ENCODE measurements around the gene JTB. TPM values are rescaled to one million over a fixed set of nuclear protein-coding genes. Genes with fewer than 3 reads are reported as not detected.

The JTB gene
- total and polyA plus RNA-seq, 9 of the 15 experiments (the other 6 are each of a cell fraction or from before 2014, with no cell fraction given) = 24.7 to 308 (median 151) TPM

- TF ChIP-seq TAF1 (IDR thresholded peaks at IDR 0.05; ENCODE audit: control insufficient read depth, extremely low read depth, insufficient read depth, low read length, severe bottlenecking) = peak; percentile 27
- no peak for TF ChIP-seq HSF4 (CRISPR knock-in tag; IDR thresholded peaks at IDR 0.05; ENCODE audit: borderline replicate concordance)
- TF ChIP-seq MITF (IDR thresholded peaks at IDR 0.05) = peak; percentile 70
- TF ChIP-seq EGR1 (conservative IDR thresholded peaks at IDR 0.05) = peak; percentile 36
- peak; percentile 36; the same call in 1 of the 2 replicates for TF ChIP-seq ELF1 (tag; IDR thresholded peaks at IDR 0.05)
- TF ChIP-seq SUPT5H (IDR thresholded peaks at IDR 0.05) = peak; percentile 24
- TF ChIP-seq FOXK1 (CRISPR knock-in tag; IDR thresholded peaks at IDR 0.05; ENCODE audit: borderline replicate concordance) = peak; percentile 4; the same call in 1 of the 2 replicates
- TF ChIP-seq EP300 (IDR thresholded peaks at IDR 0.05; ENCODE audit: low read length) = no peak
- peak; percentile 5; the same call in 1 of the 2 replicates for TF ChIP-seq NCOR1 (IDR thresholded peaks at IDR 0.05)
- TF ChIP-seq CREB5 (CRISPR knock-in tag; IDR thresholded peaks at IDR 0.05) = no peak
- TF ChIP-seq ZNF511 (CRISPR knock-in tag; IDR thresholded peaks at IDR 0.05) = peak; percentile 44; the same call in 1 of the 2 replicates
- TF ChIP-seq TCF15 (CRISPR knock-in tag; IDR thresholded peaks at IDR 0.05) = 0 out of 2 replicates have a peak, but pooled peaks have one; percentile 47
- TF ChIP-seq SIN3A (IDR thresholded peaks at IDR 0.05; ENCODE audit: borderline replicate concordance in 2 of 2, control insufficient read depth in 1 of 2, low read depth in 2 of 2, low read length in 2 of 2) = peak in 1 of 2 experiments; percentile 74; a peak in 2 of 4 replicates
- TF ChIP-seq NRF1 (conservative IDR thresholded peaks at IDR 0.05 in 1 of 2, IDR thresholded peaks at IDR 0.05 in 1 of 2) = peak; percentile 55 to 65; a peak in 2 of 4 replicates
- TF ChIP-seq NR2C2 (CRISPR knock-in tag; IDR thresholded peaks at IDR 0.05) = peak; percentile 74; the same call in 1 of the 2 replicates
- TF ChIP-seq NR2C2 (tag; IDR thresholded peaks at IDR 0.05) = no peak; the same call in 1 of the 2 replicates
- TF ChIP-seq RB1 (IDR thresholded peaks at IDR 0.05; ENCODE audit: low read depth) = peak; percentile 15; the same call in 1 of the 2 replicates
- peak in 1 of 3 experiments; percentile 13 for TF ChIP-seq YY1 (IDR thresholded peaks at IDR 0.05; ENCODE audit: borderline replicate concordance in 1 of 3, control insufficient read depth in 1 of 3, extremely low read depth in 1 of 3, insufficient read depth in 3 of 3, insufficient read length in 1 of 3, insufficient replicate concordance in 2 of 3, low read depth in 1 of 3, low read length in 2 of 3)
- 0 out of 2 replicates have a peak, but pooled peaks have one; percentile 11 for TF ChIP-seq CREB3L1 (IDR thresholded peaks at IDR 0.05; ENCODE audit: borderline replicate concordance, low read depth)
Measured at GRCh38 chr1:153945795-153946621, 31.5 kb downstream of the JTB start (continued).
